Measurements from ENCODE around the gene MTRF1L. TPM values are rescaled to one million over a fixed set of nuclear protein-coding genes. Genes with fewer than 3 reads are reported as not detected.

The MTRF1L gene
- total RNA-seq, 1 experiment from 2014 or later = 16.6 TPM

DNA sequence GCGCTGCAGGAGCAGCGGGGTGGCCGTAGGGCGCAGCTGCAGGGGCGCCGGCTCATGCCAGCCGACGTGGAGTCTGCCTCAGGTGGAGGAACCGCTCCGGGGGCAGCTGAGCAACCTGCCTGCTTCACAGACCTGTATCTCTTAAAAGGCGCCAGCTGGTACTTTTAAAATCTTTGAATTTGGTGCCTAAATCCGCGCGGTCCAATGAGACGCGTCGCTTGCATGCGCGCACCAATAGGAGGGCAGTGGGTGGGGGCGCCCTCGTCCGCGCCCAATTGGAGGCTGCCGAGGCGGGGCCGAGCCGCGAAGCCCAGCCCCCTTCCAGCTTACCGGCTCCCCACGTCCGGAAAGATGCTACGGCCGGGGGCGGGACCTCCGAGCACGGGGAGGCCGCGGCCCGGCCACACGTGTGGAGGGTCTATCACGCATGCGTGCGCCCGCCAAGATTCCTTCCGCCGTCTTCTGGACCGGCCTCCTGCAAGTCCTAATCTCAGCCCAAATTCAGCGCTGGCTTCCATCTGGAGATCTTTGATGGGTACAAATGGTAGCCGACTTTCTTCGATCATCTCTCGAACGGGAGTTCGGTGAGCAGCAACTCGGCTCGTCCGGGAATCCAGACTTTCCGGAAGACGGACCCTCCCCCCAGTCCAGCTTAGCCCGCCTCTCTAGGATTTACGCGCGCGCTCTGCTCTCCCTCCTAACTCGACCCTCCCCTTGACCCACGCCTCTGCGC, 19.4 kb downstream of the MTRF1L start, which contains the start of gene FBXO5 (continued):
- TF ChIP-seq GTF2I (CRISPR knock-in tag; conservative IDR thresholded peaks at IDR 0.05) = no peak
- TF ChIP-seq ATF1 (CRISPR knock-in tag; IDR thresholded peaks at IDR 0.05) = no peak
- no peak for TF ChIP-seq JAZF1 (CRISPR knock-in tag; IDR thresholded peaks at IDR 0.05)
- TF ChIP-seq ZNF138 (CRISPR knock-in tag; conservative IDR thresholded peaks at IDR 0.05) = no peak
- TF ChIP-seq GABPB1 (CRISPR knock-in tag; IDR thresholded peaks at IDR 0.05) = peak; percentile 50
- TF ChIP-seq, protein P1, sequence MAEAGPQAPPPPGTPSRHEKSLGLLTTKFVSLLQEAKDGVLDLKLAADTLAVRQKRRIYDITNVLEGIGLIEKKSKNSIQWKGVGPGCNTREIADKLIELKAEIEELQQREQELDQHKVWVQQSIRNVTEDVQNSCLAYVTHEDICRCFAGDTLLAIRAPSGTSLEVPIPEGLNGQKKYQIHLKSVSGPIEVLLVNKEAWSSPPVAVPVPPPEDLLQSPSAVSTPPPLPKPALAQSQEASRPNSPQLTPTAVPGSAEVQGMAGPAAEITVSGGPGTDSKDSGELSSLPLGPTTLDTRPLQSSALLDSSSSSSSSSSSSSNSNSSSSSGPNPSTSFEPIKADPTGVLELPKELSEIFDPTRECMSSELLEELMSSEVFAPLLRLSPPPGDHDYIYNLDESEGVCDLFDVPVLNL (CRISPR knock-in tag; IDR thresholded peaks at IDR 0.05; ENCODE audit: borderline replicate concordance, low read depth) = peak; percentile 90
- TF ChIP-seq, protein P2, sequence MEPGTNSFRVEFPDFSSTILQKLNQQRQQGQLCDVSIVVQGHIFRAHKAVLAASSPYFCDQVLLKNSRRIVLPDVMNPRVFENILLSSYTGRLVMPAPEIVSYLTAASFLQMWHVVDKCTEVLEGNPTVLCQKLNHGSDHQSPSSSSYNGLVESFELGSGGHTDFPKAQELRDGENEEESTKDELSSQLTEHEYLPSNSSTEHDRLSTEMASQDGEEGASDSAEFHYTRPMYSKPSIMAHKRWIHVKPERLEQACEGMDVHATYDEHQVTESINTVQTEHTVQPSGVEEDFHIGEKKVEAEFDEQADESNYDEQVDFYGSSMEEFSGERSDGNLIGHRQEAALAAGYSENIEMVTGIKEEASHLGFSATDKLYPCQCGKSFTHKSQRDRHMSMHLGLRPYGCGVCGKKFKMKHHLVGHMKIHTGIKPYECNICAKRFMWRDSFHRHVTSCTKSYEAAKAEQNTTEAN (CRISPR knock-in tag; IDR thresholded peaks at IDR 0.05) = no peak
- TF ChIP-seq, protein P3, sequence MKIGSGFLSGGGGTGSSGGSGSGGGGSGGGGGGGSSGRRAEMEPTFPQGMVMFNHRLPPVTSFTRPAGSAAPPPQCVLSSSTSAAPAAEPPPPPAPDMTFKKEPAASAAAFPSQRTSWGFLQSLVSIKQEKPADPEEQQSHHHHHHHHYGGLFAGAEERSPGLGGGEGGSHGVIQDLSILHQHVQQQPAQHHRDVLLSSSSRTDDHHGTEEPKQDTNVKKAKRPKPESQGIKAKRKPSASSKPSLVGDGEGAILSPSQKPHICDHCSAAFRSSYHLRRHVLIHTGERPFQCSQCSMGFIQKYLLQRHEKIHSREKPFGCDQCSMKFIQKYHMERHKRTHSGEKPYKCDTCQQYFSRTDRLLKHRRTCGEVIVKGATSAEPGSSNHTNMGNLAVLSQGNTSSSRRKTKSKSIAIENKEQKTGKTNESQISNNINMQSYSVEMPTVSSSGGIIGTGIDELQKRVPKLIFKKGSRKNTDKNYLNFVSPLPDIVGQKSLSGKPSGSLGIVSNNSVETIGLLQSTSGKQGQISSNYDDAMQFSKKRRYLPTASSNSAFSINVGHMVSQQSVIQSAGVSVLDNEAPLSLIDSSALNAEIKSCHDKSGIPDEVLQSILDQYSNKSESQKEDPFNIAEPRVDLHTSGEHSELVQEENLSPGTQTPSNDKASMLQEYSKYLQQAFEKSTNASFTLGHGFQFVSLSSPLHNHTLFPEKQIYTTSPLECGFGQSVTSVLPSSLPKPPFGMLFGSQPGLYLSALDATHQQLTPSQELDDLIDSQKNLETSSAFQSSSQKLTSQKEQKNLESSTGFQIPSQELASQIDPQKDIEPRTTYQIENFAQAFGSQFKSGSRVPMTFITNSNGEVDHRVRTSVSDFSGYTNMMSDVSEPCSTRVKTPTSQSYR (CRISPR knock-in tag; IDR thresholded peaks at IDR 0.05) = no peak
- peak; percentile 80; the same call in 1 of the 2 replicates for TF ChIP-seq ZNF232 (CRISPR knock-in tag; IDR thresholded peaks at IDR 0.05)
- TF ChIP-seq FOXP1 (CRISPR knock-in tag; IDR thresholded peaks at IDR 0.05; ENCODE audit: borderline replicate concordance) = peak; percentile 51; the same call in 1 of the 2 replicates
- TF ChIP-seq, protein P4, sequence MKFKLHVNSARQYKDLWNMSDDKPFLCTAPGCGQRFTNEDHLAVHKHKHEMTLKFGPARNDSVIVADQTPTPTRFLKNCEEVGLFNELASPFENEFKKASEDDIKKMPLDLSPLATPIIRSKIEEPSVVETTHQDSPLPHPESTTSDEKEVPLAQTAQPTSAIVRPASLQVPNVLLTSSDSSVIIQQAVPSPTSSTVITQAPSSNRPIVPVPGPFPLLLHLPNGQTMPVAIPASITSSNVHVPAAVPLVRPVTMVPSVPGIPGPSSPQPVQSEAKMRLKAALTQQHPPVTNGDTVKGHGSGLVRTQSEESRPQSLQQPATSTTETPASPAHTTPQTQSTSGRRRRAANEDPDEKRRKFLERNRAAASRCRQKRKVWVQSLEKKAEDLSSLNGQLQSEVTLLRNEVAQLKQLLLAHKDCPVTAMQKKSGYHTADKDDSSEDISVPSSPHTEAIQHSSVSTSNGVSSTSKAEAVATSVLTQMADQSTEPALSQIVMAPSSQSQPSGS (CRISPR knock-in tag; IDR thresholded peaks at IDR 0.05; ENCODE audit: borderline replicate concordance, low read depth) = no peak
- TF ChIP-seq FOXK1 (CRISPR knock-in tag; IDR thresholded peaks at IDR 0.05) = no peak; the same call in 1 of the 2 replicates
- TF ChIP-seq EMX1 (CRISPR knock-in tag; IDR thresholded peaks at IDR 0.05) = peak; percentile 19; the same call in 1 of the 2 replicates
- TF ChIP-seq, protein P5, sequence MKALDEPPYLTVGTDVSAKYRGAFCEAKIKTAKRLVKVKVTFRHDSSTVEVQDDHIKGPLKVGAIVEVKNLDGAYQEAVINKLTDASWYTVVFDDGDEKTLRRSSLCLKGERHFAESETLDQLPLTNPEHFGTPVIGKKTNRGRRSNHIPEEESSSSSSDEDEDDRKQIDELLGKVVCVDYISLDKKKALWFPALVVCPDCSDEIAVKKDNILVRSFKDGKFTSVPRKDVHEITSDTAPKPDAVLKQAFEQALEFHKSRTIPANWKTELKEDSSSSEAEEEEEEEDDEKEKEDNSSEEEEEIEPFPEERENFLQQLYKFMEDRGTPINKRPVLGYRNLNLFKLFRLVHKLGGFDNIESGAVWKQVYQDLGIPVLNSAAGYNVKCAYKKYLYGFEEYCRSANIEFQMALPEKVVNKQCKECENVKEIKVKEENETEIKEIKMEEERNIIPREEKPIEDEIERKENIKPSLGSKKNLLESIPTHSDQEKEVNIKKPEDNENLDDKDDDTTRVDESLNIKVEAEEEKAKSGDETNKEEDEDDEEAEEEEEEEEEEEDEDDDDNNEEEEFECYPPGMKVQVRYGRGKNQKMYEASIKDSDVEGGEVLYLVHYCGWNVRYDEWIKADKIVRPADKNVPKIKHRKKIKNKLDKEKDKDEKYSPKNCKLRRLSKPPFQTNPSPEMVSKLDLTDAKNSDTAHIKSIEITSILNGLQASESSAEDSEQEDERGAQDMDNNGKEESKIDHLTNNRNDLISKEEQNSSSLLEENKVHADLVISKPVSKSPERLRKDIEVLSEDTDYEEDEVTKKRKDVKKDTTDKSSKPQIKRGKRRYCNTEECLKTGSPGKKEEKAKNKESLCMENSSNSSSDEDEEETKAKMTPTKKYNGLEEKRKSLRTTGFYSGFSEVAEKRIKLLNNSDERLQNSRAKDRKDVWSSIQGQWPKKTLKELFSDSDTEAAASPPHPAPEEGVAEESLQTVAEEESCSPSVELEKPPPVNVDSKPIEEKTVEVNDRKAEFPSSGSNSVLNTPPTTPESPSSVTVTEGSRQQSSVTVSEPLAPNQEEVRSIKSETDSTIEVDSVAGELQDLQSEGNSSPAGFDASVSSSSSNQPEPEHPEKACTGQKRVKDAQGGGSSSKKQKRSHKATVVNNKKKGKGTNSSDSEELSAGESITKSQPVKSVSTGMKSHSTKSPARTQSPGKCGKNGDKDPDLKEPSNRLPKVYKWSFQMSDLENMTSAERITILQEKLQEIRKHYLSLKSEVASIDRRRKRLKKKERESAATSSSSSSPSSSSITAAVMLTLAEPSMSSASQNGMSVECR (CRISPR knock-in tag; IDR thresholded peaks at IDR 0.05; ENCODE audit: borderline replicate concordance) = no peak; the same call in 1 of the 2 replicates
- TF ChIP-seq SP1 (CRISPR knock-in tag; conservative IDR thresholded peaks at IDR 0.05) = peak; percentile 77
- TF ChIP-seq, protein P6, sequence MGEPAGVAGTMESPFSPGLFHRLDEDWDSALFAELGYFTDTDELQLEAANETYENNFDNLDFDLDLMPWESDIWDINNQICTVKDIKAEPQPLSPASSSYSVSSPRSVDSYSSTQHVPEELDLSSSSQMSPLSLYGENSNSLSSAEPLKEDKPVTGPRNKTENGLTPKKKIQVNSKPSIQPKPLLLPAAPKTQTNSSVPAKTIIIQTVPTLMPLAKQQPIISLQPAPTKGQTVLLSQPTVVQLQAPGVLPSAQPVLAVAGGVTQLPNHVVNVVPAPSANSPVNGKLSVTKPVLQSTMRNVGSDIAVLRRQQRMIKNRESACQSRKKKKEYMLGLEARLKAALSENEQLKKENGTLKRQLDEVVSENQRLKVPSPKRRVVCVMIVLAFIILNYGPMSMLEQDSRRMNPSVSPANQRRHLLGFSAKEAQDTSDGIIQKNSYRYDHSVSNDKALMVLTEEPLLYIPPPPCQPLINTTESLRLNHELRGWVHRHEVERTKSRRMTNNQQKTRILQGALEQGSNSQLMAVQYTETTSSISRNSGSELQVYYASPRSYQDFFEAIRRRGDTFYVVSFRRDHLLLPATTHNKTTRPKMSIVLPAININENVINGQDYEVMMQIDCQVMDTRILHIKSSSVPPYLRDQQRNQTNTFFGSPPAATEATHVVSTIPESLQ (CRISPR knock-in tag; IDR thresholded peaks at IDR 0.05) = no peak
- no peak for TF ChIP-seq SMAD4 (CRISPR knock-in tag; IDR thresholded peaks at IDR 0.05)
- TF ChIP-seq TP53 (CRISPR knock-in tag; IDR thresholded peaks at IDR 0.05) = no peak
- TF ChIP-seq NR2C2 (CRISPR knock-in tag; IDR thresholded peaks at IDR 0.05) = no peak
- TF ChIP-seq, protein P7, sequence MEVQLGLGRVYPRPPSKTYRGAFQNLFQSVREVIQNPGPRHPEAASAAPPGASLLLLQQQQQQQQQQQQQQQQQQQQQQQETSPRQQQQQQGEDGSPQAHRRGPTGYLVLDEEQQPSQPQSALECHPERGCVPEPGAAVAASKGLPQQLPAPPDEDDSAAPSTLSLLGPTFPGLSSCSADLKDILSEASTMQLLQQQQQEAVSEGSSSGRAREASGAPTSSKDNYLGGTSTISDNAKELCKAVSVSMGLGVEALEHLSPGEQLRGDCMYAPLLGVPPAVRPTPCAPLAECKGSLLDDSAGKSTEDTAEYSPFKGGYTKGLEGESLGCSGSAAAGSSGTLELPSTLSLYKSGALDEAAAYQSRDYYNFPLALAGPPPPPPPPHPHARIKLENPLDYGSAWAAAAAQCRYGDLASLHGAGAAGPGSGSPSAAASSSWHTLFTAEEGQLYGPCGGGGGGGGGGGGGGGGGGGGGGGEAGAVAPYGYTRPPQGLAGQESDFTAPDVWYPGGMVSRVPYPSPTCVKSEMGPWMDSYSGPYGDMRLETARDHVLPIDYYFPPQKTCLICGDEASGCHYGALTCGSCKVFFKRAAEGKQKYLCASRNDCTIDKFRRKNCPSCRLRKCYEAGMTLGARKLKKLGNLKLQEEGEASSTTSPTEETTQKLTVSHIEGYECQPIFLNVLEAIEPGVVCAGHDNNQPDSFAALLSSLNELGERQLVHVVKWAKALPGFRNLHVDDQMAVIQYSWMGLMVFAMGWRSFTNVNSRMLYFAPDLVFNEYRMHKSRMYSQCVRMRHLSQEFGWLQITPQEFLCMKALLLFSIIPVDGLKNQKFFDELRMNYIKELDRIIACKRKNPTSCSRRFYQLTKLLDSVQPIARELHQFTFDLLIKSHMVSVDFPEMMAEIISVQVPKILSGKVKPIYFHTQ (CRISPR knock-in tag; IDR thresholded peaks at IDR 0.05) = 0 out of 2 replicates have a peak, but pooled peaks have one; percentile 55
- TF ChIP-seq, protein P8, sequence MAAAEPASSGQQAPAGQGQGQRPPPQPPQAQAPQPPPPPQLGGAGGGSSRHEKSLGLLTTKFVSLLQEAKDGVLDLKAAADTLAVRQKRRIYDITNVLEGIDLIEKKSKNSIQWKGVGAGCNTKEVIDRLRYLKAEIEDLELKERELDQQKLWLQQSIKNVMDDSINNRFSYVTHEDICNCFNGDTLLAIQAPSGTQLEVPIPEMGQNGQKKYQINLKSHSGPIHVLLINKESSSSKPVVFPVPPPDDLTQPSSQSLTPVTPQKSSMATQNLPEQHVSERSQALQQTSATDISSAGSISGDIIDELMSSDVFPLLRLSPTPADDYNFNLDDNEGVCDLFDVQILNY (CRISPR knock-in tag; IDR thresholded peaks at IDR 0.05) = peak; percentile 83
